Sigmoid colon (tissue), 4 donors: ENCODE measurements around the gene ZNF566.

Source experiments
- CTCF ChIP-seq, 4 experiments: fragments of 450-650 bp in 3 of 4; fragments of 200-600 bp in 1 of 4; IDR thresholded peaks; one replicate each; pipeline ENCODE4 v1.5.1; 2016 to 2019; ENCODE audit warnings: antibody characterized with exemption in 4 of 4, mild to moderate bottlenecking in 3 of 4, moderate library complexity in 2 of 4
- EP300 ChIP-seq, 4 donors: sonication (generic); formaldehyde crosslinking; IDR thresholded peaks; one replicate each; pipeline ENCODE4 v1.6.1; 2017; ENCODE audit warnings: antibody characterized with exemption in 4 of 4
- POLR2A ChIP-seq, 2 donors: fragments of 450-650 bp; IDR thresholded peaks; one replicate each; pipeline ENCODE4 v1.6.1; 2016; ENCODE audit warnings: antibody characterized with exemption in 2 of 2, mild to moderate bottlenecking in 2 of 2, moderate library complexity in 2 of 2
- POLR2AphosphoS5 ChIP-seq, 4 donors: sonication (generic); formaldehyde crosslinking; IDR thresholded peaks; one replicate each; pipeline ENCODE4 v1.6.1; 2017; ENCODE audit warnings: antibody characterized with exemption in 4 of 4

DNA sequence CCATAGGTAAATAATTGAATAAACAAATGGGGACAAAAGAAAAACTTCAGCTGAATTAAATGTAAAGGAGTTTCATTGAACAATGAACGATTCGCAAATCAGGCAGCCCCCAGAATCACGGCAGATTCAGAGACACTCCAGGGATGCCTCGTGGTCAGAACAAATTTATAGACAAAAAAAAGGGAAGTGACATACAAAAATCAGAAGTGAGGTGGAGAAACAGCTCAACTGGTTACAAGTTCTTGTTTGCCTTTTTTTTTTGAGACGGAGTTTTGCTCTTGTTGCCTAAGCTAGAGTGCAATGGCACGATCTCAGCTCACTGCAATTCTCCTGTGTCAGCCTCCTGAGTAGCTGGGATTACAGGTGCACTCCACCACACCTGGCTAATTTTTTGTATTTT, 5.7 kb downstream of the ZNF566 start:
- TF ChIP-seq POLR2AphosphoS5 (IDR thresholded peaks at IDR 0.05): no peak
- no peak for TF ChIP-seq CTCF (IDR thresholded peaks at IDR 0.05)
- TF ChIP-seq POLR2A (IDR thresholded peaks at IDR 0.05): no peak
- TF ChIP-seq EP300 (IDR thresholded peaks at IDR 0.05): no peak
